AG04449 (cell line): Measurements from ENCODE around the gene MICB.

Source experiments
- CTCF ChIA-PET: fragments of 350-600 bp; formaldehyde crosslinking; extraction: SDS; loops from one replicate; lab custom pipeline; 2021; ENCODE audit warnings: antibody characterized with exemption; lab: Yijun Ruan, JAX
- POLR2A ChIA-PET: fragments of 400-600, 350-600 bp; formaldehyde crosslinking; extraction: SDS; loops from one replicate; lab custom pipeline; 2020; ENCODE audit warnings: antibody characterized with exemption, inconsistent platforms; lab: Yijun Ruan, JAX
- DNase-seq: peaks from one replicate; pipeline ENCODE4 v3.0.0-alpha.2; 2010; ENCODE audit warnings: low read depth, low spot score
- H3K4me3 ChIP-seq: 2 replicates; pipeline ENCODE4 v1.5.1; 2011; ENCODE audit warnings: low read depth, mild to moderate bottlenecking, control low read depth, low read length
- CTCF ChIP-seq: IDR thresholded peaks from one replicate; pipeline ENCODE4 v1.5.1; 2011; ENCODE audit warnings: mild to moderate bottlenecking, moderate library complexity, low read length, control low read depth, inconsistent platforms; ENCODE audit not compliant: insufficient read depth; ENCODE audit errors: missing control alignments

MICB gene

GRCh38 chr6:31528821-31529328 is 30.9 kb downstream of the MICB start, which contains the start of gene MCCD1:
MCCD1 (plus strand) TSS chr6:31528962; CDS start chr6:31529015, 53 bp downstream.
- no peak for TF ChIP-seq CTCF
- no peak within 1 kb of the TSS for H3K4me3 ChIP-seq
- ChIA-PET POLR2A (interaction anchor here (1.1 to 2.2 kb wide), 4 partner anchors 11 to 33 kb away, joined by 3 to 13 read pairs (median 4); partner anchors contain the start of gene DDX39B), CTCF (interaction anchor here (0.6 to 3.1 kb wide), 3 partner anchors 10 to 70 kb away, joined by 3 to 13 read pairs (median 4); no protein-coding TSS in a partner anchor)
- no peak for DNase-seq

- TF ChIP-seq CTCF: no peak
- CTCF ChIA-PET: interaction anchor here (0.6 to 3.1 kb wide), 2 partner anchors 12 to 69 kb away, joined by 3 to 13 read pairs; no protein-coding TSS in a partner anchor
- H3K4me3 ChIP-seq: no peak overlapping the region
- no peak for DNase-seq
- POLR2A ChIA-PET: interaction anchor here (1.1 to 2.2 kb wide), 3 partner anchors 12 to 34 kb away, joined by 4 to 13 read pairs (median 4); partner anchors contain the start of gene DDX39B
Observed at GRCh38 chr6:31529329-31530150, 31.6 kb downstream of the MICB start.

GRCh38 chr6:31530659-31531058 is 32.7 kb downstream of the MICB start:
- POLR2A ChIA-PET: no interaction called here
- CTCF ChIA-PET: interaction anchor here (1.3 to 1.4 kb wide), 2 partner anchors 11 to 67 kb away, joined by 3 to 8 read pairs; partner anchors contain the start of gene DDX39B
- H3K4me3 ChIP-seq: no peak overlapping the region
- DNase-seq: no peak
- TF ChIP-seq CTCF: no peak

- CTCF ChIA-PET: interaction anchor here (1.3 to 1.4 kb wide), 2 partner anchors 10 to 67 kb away, joined by 3 to 8 read pairs; partner anchors contain the start of gene DDX39B
- POLR2A ChIA-PET: interaction anchor here (1.0 kb wide), 2 partner anchors 10 to 14 kb away, joined by 3 to 8 read pairs; partner anchors contain the start of gene DDX39B
Observed at GRCh38 chr6:31531162-31531561, 33.2 kb downstream of the MICB start.

GRCh38 chr6:31531771-31532643 is 34.1 kb downstream of the MICB start:
- ChIA-PET CTCF (interaction anchor here (1.0 to 1.4 kb wide), 2 partner anchors 66 kb away, joined by 4 to 8 read pairs; no protein-coding TSS in a partner anchor), POLR2A (interaction anchor here (1.0 kb wide), 2 partner anchors 10 to 15 kb away, joined by 3 to 8 read pairs; partner anchors contain the start of gene DDX39B)
- DNase-seq: no peak
- no peak for TF ChIP-seq CTCF
- no peak overlapping the region for H3K4me3 ChIP-seq

More at GRCh38 chr6:31531162-31531561, 33.2 kb downstream of the MICB start:
- no peak for TF ChIP-seq CTCF
- no peak overlapping the region for H3K4me3 ChIP-seq
- DNase-seq: no peak
